Measurements from ENCODE around the gene SGCD.

Gene SGCD

DNA sequence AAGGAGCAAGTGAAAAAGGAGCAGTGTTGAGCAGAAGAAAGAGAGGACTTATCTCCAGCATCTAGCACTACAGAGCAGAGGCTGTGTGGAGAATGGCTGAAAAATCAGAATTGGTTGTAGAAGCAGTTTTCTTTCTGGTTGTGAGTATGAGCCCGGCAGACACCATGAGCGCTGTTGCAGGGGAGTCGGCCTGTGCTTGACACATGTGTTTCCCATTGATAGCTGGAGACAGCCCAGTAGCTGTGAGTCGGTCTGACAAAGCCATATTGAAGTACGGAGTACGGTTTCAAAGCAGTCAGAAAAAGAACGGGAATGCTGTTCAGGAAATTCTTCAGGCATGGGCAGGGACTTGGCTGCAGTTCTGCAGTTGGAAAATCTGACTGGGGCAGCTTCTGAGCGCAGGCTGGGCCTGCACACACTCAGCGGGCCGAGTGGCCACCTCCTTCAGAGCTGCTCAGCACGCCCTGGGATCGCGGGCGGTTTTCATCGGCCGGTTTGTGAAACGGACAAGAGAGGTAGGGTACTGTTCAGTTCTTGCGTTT, at the start of gene SGCD:
SGCD (plus strand) TSS at position 447 of the 542 bp plus-strand sequence.
- no peak for FAIRE-seq

DNA sequence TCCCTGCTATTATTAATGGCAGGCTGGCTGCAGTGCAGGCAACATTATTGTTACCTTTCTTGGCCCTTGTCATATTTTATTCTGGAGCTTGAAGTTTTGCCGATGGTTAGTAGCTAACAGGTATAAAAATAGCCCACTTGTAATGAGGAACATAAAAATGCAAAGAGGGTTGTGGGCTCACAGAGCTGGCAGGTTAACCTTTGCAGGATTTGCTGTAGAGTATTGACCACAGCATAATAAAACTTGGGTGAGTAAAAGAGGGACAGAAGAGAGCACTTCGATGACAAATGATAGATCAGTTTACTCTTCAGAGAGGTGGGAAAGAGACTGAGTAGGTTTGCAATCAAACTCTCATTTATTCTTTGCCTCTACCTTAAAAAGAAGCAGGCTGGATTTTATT, 49.7 kb upstream of the SGCD start:
- no peak for FAIRE-seq

DNA sequence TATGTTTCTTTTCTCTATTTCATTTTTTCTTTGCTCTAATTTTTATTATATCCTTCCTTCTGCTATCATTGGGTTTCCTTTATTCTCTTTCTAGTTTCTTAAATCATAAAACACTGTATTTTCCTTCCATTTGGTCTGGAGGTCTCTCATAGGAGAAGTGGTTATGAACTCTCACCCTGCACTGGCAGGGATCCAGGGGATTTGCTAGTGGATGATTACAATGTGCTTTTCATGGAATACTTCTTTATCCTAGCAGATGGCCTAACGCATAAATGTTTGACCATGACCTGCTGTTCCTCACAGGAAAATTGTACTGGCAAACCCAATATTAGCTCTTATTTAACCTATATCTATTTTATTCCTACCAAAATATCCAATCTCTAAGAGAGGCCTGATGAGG, 31.5 kb upstream of the SGCD start:
- no peak for FAIRE-seq

DNA sequence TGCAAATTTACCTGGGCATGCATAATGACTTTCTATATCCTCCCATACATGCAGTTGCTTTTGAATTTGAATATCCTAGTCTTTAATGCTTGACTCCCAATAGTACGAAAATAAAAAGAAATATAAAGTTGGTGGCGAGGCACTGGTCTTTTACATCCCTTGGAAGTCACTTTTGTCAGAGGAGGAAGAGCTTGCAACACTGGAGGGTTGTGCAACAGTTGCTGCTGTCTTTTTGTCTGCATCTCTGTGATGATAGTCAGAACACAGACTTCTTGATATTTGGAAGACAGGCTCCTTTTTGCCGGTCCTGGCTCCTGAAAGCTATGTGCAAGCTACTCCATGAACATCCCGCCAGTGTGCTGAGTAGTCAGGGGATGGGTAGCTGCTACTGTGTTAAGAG, 16.8 kb upstream of the SGCD start:
- no peak for FAIRE-seq

DNA sequence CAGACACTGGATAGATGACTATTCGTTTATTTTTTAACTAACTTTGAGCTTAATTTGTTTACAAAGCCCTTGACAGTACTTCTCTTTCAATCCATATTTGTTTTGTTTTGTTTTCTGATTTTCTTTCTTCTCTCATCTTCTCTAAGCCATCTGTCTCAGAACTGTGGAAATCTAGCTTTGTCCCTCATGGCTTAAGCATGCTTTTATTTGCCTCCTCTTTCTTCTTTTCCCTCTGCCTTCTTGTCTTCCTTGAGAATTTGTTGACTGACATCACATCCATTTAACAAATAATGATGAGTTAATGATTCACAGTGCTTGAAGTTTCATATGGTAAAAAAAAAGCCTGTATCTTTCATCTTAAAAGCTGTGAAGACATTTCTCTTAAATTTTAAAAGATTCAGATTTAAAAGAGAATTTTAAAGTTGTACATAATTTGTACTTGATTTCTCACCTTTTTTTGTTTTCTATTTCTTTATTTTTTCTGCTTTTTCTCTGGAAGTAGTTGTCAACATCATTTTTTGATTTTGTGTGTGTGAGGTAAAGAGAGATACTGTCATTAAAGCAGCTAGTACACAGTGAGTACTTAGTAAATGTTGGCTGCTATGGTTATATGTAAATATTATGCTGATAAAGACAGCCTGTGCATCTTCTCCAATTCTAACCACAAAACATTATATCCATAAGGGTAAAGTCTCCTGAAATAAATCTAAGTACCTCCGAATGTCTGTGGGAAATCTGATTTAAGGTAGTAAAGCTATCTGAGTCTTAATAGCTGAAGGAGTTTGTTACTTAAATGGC, 13.9 kb upstream of the SGCD start:
- FAIRE-seq: no peak

DNA sequence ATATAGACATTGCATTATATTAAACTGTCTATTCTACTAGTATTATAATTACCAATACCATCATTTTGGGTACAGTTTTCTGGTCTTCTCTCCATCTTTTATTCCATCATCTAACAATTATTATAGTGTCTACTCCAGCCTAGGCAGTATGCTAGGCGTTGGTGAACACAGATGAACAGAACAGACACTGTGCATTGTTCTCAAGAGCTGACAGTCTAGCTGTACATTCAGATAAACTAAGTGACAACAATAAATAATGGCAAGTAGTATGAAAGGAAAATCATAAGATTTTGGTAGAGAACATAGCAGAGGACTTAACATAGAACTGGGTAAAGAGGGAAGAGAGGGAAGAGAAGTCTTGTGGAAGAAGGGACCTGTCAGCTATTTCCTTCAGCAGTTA, 12.5 kb upstream of the SGCD start:
- FAIRE-seq: no peak

DNA sequence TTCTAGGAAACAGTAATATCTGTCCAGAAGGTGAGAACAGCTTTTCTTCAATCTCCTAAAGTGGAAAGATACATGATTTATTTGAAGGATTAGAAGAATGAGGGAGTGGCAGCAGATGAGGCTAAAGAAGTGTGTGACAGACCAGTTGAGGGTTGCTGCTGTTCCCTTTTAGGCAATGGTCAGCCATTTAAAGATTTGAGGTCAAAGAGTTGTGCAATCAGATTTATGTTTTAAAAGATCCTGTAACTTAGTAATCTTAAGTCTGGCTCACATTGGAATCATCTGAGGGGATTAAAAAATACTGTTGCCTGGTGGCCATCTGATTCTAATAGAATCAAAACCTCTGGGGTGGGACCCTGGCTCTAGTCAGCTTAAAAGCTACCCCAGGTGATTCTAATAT, 4.3 kb upstream of the SGCD start:
- FAIRE-seq: no peak

DNA sequence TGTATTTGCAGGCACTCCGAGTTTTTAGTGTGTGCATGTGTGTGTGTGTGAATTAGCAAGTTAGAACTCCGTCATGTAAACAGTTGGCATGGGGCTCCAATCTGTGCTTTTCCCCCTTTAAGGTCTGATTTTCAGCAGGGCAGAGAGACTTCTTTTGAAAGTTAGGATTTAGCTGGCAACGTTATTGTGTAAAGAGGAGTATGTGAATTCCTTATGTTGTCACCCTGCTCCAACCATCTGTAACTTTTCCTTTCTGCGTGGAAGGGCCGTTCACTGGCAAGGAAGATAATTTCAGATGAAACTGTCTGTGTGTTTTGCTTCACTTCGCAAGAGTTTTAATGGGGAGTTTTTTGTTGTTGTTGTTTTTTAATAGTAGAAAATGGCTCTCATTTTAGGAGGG, 332 bp downstream of the SGCD start:
- no peak for FAIRE-seq

DNA sequence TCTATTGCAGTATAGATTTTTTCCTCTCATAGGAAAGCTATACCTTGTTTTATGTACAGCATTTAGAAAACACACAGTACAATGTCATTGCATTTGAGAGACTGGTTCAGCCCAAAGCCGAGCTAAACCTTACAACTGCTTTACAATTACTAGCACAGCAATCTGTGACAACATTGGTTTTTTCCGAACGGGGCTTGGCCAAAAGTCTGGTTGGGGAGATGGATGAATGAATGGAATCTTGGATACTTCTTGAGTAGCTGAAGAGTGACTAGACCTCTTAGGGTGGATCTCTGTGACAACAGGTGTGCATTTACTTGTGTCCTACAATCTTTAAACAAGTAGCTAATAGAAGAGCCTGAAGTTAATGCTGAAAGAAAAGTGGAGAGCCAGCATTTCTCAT, 1.2 kb downstream of the SGCD start:
- no peak for FAIRE-seq

DNA sequence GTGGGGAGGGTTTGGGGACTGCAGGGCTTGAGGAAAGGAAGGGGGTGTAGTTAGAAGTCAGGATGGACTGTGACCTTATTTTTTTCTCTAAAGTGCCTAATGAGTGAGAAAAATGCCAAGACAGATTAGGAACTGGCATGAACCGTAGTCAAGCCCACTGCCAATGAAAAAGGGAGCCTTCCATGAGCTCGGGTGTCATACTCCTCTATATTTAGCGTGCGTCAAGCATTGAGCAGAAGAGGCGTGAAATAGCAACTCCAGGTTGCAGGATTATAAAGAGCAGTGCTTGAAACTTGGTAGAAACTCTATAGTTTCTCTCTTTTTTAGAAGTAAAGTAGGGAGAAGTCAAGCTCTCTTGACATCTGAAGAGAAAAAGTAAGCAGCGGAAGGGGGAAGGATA, 1.8 kb downstream of the SGCD start:
- no peak for FAIRE-seq

DNA sequence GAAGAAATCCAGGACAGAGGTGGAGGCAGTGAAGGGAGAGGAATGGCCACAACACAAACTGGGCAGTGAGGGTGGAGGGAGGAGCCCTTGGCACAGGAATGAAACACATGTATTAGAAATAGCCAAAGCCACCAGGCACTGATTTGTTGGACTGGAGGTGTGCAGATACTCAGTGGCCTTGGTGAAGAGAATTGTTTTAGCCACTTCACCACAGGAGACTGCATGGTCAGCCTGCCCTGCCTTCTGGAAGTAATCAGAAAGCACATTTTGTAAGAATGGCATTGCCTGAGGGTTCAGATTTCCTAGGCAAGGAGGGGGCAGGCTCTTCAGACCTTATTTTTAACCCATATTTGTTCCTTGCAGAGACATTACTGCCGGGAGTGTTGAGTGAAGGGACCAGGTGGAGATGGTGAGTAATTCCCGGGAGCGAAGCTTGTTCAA, 2.2 kb downstream of the SGCD start:
- no peak for FAIRE-seq

DNA sequence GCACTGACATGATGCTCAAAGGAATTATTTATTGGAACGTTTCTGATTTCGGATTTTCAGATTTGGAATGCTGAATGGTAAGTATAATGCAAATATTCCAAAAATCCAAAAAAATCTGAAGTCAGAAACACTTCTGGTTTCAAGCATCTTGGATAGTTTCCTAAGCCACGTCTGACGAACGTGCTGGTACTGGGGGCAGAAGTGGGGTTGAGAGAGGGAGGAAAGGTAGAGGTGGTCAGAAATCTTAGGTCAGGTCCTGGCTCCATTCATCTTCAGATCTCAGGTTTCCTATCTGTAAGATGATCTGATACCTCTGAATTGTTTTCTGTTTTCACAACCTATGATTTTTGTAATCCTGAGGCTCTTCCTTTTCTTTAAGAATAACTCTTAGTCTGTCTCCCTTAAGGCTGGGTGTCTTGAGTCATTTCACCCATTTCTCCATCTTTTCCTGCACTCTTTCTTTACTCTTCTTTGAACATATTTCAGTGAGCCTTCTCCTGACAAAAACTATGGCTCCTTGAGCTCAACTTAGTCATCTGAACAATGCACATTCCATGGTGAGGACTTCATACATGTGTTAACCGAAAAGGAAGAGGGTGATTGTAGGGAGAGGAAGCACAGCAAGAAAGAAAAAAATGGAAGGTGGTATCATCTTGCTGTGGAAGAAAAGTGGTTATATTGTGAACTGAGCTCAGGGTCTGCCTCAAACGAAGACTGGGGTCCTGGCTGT, 3.3 kb downstream of the SGCD start:
- FAIRE-seq: no peak

DNA sequence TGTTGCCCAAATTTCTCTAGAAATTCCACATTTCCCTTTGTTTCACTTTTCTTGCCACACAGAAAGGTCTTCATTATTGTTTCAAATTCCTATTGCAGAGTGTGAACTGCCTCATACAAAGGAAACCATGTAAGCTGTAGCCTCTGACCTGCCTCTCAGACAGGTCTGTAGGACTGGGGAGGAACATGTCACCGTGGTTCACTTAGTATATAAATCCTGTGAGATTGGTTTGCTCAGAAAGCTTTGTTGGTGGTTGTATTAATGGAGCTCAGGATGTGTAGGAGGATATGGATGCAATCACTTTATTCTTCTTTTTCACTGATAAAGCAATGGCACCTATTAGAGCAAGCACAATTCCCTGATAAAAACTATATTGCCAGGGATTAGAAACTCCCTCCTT, 4.2 kb downstream of the SGCD start:
- FAIRE-seq: no peak

DNA sequence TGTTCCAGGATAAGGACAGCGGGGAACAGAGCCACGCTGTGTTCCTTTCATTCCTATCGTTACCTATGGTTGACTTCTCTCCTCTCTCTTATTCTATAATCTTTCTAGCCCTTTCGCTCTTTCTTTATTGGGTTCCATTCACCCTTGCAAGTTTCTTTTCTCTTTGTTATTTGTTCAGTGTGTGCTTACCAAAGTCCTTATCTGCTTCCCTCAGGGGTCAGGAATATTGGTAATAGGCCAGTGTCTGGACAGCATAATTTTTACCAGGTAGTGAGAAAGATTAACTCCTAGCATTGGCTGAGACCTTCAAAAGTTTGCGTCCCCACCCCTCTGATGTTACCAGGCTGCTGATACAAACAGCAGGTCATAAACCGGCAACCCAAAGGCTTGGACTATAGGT, 4.9 kb downstream of the SGCD start:
- no peak for FAIRE-seq

DNA sequence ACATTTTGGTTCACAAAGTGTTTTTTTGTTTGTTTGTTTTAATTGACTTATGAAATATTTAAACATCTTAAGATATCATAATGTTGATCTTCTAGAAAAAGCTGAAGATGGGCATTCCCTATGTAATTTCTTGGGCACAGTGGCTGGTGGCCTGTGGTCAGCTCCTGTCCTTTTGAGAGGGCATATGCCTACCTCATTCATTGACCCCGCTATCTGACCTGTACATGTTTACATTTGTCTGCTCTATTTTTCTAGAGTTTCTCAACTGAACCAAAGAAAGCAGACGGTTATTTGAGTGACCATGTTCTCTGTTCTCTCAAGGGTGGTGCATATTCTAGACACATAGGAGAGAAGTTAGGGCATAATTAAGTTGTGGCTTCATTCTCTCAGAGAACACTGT, 5.3 kb downstream of the SGCD start:
- FAIRE-seq: no peak

DNA sequence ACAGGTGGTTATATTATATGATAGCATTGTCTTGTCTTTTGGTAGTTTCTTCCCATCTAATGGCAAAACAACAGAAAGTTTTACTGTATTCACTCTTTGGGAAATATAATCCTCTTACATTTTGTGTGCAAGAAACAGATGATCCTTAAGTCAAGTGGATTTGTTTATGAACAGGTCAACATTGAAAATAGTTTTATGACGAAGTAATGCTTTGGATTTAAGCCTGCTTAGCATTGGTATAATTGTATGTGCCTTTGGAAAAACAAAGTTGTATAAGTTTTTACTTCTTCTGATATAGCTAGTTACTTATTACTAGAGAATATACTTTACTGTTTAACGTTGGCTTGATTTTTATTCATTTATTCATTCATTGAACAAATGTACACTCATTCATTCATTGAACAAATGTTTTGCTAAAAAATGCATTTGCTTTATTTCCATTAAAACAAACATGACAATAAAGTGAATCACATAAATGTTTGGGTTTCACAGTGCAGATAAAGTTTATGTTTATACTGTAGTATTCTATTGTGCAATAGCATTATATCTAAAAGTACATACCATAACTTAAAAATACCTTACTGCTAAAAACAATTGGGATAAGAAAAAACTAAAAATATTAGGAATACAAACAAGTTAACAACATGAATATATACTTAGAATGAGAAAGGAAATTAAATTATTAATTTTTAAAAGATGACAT, 12.3 kb downstream of the SGCD start:
- FAIRE-seq: no peak

DNA sequence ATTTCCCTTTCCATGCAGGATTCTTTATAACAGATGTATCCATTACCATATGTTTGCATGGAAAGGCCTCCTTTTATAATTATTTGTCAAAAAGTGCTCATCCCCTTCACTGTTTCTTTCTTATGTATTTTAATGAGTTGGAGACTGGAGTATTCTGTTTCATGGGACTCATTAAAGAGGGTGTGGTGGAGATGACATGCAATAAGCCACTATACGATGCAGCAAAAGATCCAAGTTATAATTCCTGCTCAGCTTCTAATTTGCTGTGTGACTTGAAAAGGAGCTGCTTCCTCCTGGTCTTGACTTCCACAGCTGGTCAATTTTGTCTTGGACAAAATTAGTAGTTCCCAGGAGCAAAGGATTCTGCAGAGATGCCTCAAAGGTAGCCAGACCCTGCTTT, 13.9 kb downstream of the SGCD start:
- no peak for FAIRE-seq

DNA sequence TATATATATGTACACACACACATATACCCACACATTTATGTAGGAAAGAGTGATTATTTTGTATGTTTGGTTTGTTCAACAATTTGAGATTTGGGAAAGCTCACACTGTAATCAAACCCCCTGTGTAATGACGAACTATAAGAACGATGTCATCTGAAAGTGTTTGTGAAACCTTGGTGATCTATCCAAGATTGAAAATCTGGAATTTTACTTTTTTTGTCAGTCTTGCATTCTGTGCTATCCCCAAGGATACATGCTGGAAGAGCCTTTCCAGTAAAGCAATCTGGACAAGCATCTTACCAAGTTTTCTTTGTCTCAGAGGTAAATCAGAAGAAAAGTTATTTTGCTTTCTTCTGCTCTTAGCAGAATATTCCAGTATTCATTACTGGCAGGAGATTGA, 23.3 kb downstream of the SGCD start:
- FAIRE-seq: no peak

DNA sequence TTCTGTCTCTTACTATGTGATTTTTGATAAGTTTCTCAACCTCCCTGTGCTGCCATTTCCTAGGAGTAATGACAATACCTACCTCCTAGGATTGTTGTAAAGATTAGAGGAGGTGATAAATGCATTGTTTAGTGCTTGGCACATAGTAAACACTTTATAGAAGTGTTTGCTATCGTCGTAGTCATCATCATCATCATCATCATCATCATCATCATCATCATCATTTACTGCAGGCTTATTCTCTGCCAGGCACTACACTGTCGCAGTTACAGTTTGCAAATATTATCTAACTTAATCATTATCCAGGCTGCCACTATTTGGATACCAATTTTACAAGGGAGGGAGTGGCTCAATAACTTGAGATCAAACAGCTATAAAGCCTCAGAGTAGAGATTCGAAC, 24.5 kb downstream of the SGCD start:
- FAIRE-seq: no peak

DNA sequence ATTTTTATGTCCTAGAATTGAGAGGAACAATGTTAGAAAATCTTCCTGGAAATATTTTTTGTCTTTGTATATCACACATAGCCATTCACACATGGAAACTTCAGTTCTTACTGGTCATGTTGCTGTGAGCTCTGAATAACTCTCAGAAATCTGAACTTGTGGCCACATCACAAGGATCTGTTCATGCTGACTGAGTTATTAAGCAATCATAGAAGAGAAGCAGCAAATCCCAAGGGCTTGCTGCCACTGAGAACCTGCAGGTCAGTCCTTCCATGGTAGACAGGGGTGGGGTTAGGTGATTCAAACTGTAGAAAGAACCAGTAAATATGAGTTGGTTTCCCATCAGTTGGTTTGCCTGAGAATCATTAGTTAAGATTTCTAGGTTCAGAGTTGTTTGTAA, 27.6 kb downstream of the SGCD start:
- FAIRE-seq: no peak

DNA sequence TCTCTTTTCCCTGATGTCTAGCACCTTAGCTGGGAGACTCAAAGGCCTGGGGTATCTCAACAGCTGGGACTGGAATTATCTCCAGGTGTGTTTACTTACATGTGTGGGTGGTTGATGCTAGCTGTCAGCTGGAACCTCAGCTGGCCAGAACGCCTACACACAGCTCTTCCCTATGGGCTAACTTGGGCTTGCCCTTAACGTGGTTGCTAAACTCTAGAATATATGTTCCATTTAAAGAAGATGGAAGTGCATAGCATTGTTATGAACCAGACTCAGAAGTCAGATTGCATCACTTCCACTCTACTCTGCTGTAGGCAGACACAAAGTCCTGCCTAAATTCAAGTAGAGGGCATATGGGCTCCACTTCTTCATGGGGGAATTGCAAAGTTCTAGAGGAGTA, 29.3 kb downstream of the SGCD start:
- FAIRE-seq: no peak

DNA sequence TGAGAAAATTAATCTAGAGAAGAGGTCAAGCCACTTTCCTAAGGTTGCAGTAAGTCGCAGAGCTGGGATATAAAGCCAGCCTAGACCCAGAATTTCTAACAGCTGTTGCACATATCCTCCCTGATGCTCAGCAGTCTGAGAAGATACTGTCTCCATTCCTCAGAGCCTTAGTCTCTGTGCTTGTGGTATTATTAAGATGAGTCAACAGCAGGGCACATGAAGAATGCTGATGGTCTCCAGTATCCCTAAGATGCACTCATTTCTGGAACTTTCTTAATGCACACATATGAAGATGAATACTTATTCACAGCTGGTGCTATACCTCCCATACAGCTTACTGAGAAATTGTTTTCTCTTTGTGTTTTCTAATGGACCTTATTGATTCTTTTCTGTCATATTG, 32.5 kb downstream of the SGCD start:
- FAIRE-seq: no peak

DNA sequence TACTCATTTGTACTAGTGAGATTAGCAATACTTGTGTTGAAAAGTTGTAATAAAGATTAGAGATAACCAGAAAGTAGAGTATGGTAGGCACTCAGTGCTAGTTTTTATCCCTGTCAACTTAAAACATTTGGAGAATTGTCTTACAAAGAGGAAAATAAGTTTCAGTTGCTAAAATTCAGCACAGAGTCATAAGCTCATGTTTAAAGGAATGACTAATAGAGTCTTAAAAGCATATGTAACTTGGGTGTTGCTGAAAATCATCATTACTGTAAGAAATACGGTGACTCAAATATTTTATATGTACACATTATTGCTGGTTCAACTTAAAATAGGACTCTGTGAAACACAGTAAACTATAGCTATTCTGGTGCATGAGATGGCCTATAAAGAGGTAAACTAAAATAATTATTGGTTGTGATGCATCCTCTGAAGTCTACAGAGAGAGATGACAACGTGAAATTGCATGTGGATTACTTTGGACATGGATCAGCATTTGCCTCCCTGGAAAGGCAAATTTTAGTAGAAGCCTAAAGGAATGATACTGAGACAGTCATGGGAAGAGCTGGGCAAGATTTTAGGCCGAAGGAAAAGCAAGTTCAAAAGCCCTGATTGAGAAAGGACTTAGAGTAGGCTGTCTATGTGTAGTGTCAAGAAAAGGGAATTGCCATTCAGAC, 34.6 kb downstream of the SGCD start:
- FAIRE-seq: no peak

Data from G401.6 (cell line).